Ascending aorta (tissue), 2 donors: ENCODE results near the gene SPRED2. TPM values are rescaled to one million over a fixed set of nuclear protein-coding genes. Genes with fewer than 3 reads are reported as not detected.
A peak's percentile ranks its signal among the peaks of the same experiment; 100 is the strongest.

ENCODE experiments used
- DNase-seq, 2 donors: peaks; one replicate each; pipeline ENCODE4 v3.0.0-alpha.2; 2019; ENCODE audit warnings: low spot score in 2 of 2
- H3K27ac ChIP-seq, 2 donors: fragments of 200-600 bp; sonication (generic); one replicate each; pipeline ENCODE4 v1.5.1; 2016 to 2017; ENCODE audit warnings: mild to moderate bottlenecking in 1 of 2
- H3K27me3 ChIP-seq: fragments of 200-600 bp; sonication (generic); one replicate; pipeline ENCODE4 v1.5.1; 2017
- H3K36me3 ChIP-seq, 2 donors: fragments of 200-600 bp; sonication (generic); one replicate each; pipeline ENCODE4 v1.5.1; 2016
- H3K4me1 ChIP-seq, 2 donors: fragments of 200-600 bp; sonication (generic); one replicate each; pipeline ENCODE4 v1.5.1; 2016 to 2017; ENCODE audit warnings: mild to moderate bottlenecking in 1 of 2
- H3K4me3 ChIP-seq, 2 donors: fragments of 200-600 bp; sonication (generic); one replicate each; pipeline ENCODE4 v1.5.1; 2016 to 2017; ENCODE audit warnings: mild to moderate bottlenecking in 1 of 2
- H3K9me3 ChIP-seq, 2 donors: fragments of 200-600 bp; sonication (generic); one replicate each; pipeline ENCODE4 v1.5.1; 2016
- CTCF ChIP-seq, 3 experiments: fragments of 200-600 bp in 2 of 3; fragments of 450-650 bp in 1 of 3; sonication (generic) in 2 of 3; IDR thresholded peaks; one replicate each; pipeline ENCODE4 v1.5.1; 2016 to 2019; ENCODE audit warnings: antibody characterized with exemption in 3 of 3, mild to moderate bottlenecking in 1 of 3, moderate library complexity in 1 of 3
- intact Hi-C: fragments of 100-400 bp; cut with DNase I; formaldehyde crosslinking; loops from one replicate; pipeline ENCODE4 v1.15.1; 2023
- total RNA-seq: library from RNA; depleted of rRNA; stranded (reverse); fragments of >200 nt; gene quantifications from one replicate; pipeline ENCODE4 v1.1.0, GENCODE V29; 2016

The SPRED2 gene
- total RNA-seq, 1 donor from 2014 or later, result 18.5 TPM

GRCh38 chr2:65329525-65329924, 102.9 kb downstream of the SPRED2 start:
- Histone ChIP-seq H3K27me3 (no peaks in the 10 kb centered on the region), H3K9me3 (no peaks in the 10 kb centered on the region), H3K27ac (no peak overlapping the region), H3K36me3 (peaks cover 20 to 33% of the 10 kb centered on the region in 2 donors), H3K4me3 (no peak overlapping the region), H3K4me1 (no peaks in the 10 kb centered on the region)
- no peak for TF ChIP-seq CTCF (IDR thresholded peaks at IDR 0.05)
- intact Hi-C loops, result no loop called here
- no peak for DNase-seq

- Histone ChIP-seq H3K27me3 (no peaks in the 10 kb centered on the region), H3K9me3 (no peaks in the 10 kb centered on the region), H3K36me3 (peaks cover 7 to 15% of the 10 kb centered on the region in 2 donors), H3K4me3 (no peak overlapping the region), H3K27ac (no peak overlapping the region), H3K4me1 (no peaks in the 10 kb centered on the region)
- no peak for DNase-seq
- intact Hi-C loops, result no loop called here
- no peak for TF ChIP-seq CTCF (IDR thresholded peaks at IDR 0.05)
Measured at GRCh38 chr2:65326276-65326675, 106.1 kb downstream of the SPRED2 start.

GRCh38 chr2:65325066-65325465, 107.3 kb downstream of the SPRED2 start:
- Histone ChIP-seq H3K36me3 (peaks cover 5 to 7% of the 10 kb centered on the region in 2 donors), H3K9me3 (no peaks in the 10 kb centered on the region), H3K27me3 (no peaks in the 10 kb centered on the region), H3K4me1 (peaks cover 0 to 2% of the 10 kb centered on the region in 2 donors), H3K4me3 (no peak overlapping the region), H3K27ac (no peak overlapping the region)
- TF ChIP-seq CTCF (IDR thresholded peaks at IDR 0.05), result no peak
- DNase-seq, result no peak
- intact Hi-C loops, result no loop called here

GRCh38 chr2:65320946-65321345, 111.5 kb downstream of the SPRED2 start:
- no peak overlapping the region for H3K4me3 ChIP-seq
- peaks cover 0 to 10% of the 10 kb centered on the region in 2 donors for H3K4me1 ChIP-seq
- no peaks in the 10 kb centered on the region for H3K36me3 ChIP-seq
- DNase-seq, result no peak
- TF ChIP-seq CTCF (IDR thresholded peaks at IDR 0.05), result no peak
- H3K27me3 ChIP-seq, result no peaks in the 10 kb centered on the region
- H3K27ac ChIP-seq, result no peak overlapping the region
- intact Hi-C loops, result no loop called here
- no peaks in the 10 kb centered on the region for H3K9me3 ChIP-seq

- peak in 2 of 3 experiments; percentile 10 to 20 for TF ChIP-seq CTCF (IDR thresholded peaks at IDR 0.05)
- intact Hi-C loops, result no loop called here
- Histone ChIP-seq H3K27me3 (no peaks in the 10 kb centered on the region), H3K27ac (peak overlapping the region; percentile 23 to 42), H3K9me3 (no peaks in the 10 kb centered on the region), H3K4me1 (peaks cover 0 to 16% of the 10 kb centered on the region in 2 donors), H3K4me3 (no peak overlapping the region), H3K36me3 (peaks cover 0 to 1% of the 10 kb centered on the region in 2 donors)
- DNase-seq, result peak in 1 of 2 donors; percentile 59
Measured at GRCh38 chr2:65320042-65320725, 112.2 kb downstream of the SPRED2 start.
